Prostate gland (tissue), 2 donors: ENCODE results near the gene ADRM1. TPM values are rescaled to one million over a fixed set of nuclear protein-coding genes. Genes with fewer than 3 reads are reported as not detected.

Experiments used
- DNase-seq: peaks from one replicate; pipeline ENCODE4 v3.0.0-alpha.2; 2019; ENCODE audit warnings: low spot score
- H3K27ac ChIP-seq, 2 donors: fragments of 200-600 bp; sonication (generic); 2 replicates each; pipeline ENCODE4 v1.5.1; 2017 to 2019
- H3K27me3 ChIP-seq: fragments of 200-600 bp; sonication (generic); replicated peaks from 2 replicates; pipeline ENCODE4 v1.5.1; 2019; ENCODE audit not compliant: insufficient read depth
- H3K36me3 ChIP-seq, 2 donors: fragments of 200-600 bp; sonication (generic); 1 replicate in 1 of 2; 2 replicates in 1 of 2; pipeline versions ENCODE4 v1.5.1 to v1.8.1; 2017 to 2019
- H3K4me1 ChIP-seq: fragments of 200-600 bp; sonication (generic); replicated peaks from 2 replicates; pipeline ENCODE4 v1.5.1; 2019
- H3K4me3 ChIP-seq, 2 donors: fragments of 200-600 bp; sonication (generic); 2 replicates each; pipeline ENCODE4 v1.5.1; 2017 to 2019
- H3K9me3 ChIP-seq: fragments of 200-600 bp; sonication (generic); 2 replicates; pipeline ENCODE4 v1.5.1; 2017
- CTCF ChIP-seq, 4 experiments: fragments of 200-600 bp in 2 of 4; fragments of 450-650 bp in 2 of 4; sonication (generic) in 2 of 4; IDR thresholded peaks; 1 replicate in 3 of 4; 2 replicates in 1 of 4; pipeline ENCODE4 v1.5.1; 2016 to 2019; ENCODE audit warnings: antibody characterized with exemption in 4 of 4, mild to moderate bottlenecking in 2 of 4, moderate library complexity in 2 of 4
- POLR2A ChIP-seq: fragments of 450-650 bp; IDR thresholded peaks from one replicate; pipeline ENCODE4 v1.6.1; 2016; ENCODE audit warnings: antibody characterized with exemption, mild to moderate bottlenecking
- POLR2AphosphoS5 ChIP-seq: sonication (generic); formaldehyde crosslinking; IDR thresholded peaks from one replicate; pipeline ENCODE4 v1.6.1; 2017; ENCODE audit warnings: antibody characterized with exemption
- WGBS: methylation state at CpG from one replicate; pipeline ENCODE4 v1.1.5; 2018; 5-methylcytosine and 5-hydroxymethylcytosine counted together
- intact Hi-C: fragments of 100-400 bp; cut with DNase I; formaldehyde crosslinking; loops from one replicate; pipeline ENCODE4 v1.14.2; 2022
- total RNA-seq, 2 donors: library from RNA; depleted of rRNA; stranded (reverse); fragments of >200 nt; gene quantifications; one replicate each; pipeline ENCODE4 v1.1.0, GENCODE V29; 2016

ADRM1 gene
- total RNA-seq, 2 donors from 2014 or later = 149 to 207 TPM

DNA sequence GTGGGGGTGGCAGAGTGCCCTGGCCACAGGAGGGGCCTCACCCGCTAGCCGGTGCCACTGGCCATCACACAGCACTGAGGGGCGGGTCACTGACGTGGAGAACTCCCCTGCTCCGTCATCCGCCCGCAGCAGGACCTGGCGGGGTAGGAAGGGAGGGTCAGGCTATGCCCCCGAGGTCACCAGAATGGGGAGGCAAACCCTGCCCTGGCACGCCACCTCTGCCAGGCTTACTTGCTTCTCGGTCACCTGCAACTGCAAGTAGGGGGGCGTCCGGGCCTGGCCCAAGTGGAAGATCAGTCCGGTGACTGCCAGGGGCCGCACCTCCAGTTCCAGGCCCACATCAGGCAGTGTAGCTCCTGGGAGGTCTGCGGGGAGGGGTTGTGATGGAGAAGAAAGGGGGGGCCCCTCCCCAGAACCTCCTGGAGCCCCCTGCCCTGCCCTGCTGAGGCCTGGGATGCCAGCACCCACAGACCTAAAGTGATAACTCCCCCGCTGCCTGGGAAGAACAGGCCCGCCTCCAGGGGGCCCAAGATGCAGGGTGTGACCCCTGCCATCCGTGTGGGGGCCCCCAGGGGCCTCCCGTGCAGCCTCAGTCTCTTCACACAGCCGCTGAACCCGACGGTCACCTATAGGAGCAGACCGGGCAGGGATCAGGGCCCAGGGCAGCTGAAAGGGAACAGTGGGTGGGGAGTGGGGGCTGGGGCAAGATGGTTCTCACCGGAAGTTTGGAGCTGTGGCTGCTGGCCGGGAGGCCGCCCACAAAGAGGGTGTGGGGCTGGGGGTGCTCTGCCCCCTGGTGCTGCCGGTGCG is 7.4 kb downstream of the ADRM1 start:
- Histone ChIP-seq H3K36me3 (peaks cover 0 to 37% of the 10 kb centered on the region in 2 donors), H3K4me3 (no peak overlapping the region), H3K4me1 (peaks cover 13% of the 10 kb centered on the region), H3K27me3 (no peaks in the 10 kb centered on the region), H3K27ac (no peak overlapping the region), H3K9me3 (no peaks in the 10 kb centered on the region)
- WGBS = 75% methylated on average over 29 of the region's 29 CpGs
- TF ChIP-seq CTCF (IDR thresholded peaks at IDR 0.05) (no peak), POLR2AphosphoS5 (no peak), POLR2A (no peak)
- DNase-seq = no peak
- intact Hi-C loops = loop anchor here (10.0 kb wide), 1 partner anchor 185 kb away; no protein-coding TSS in a partner anchor

DNA sequence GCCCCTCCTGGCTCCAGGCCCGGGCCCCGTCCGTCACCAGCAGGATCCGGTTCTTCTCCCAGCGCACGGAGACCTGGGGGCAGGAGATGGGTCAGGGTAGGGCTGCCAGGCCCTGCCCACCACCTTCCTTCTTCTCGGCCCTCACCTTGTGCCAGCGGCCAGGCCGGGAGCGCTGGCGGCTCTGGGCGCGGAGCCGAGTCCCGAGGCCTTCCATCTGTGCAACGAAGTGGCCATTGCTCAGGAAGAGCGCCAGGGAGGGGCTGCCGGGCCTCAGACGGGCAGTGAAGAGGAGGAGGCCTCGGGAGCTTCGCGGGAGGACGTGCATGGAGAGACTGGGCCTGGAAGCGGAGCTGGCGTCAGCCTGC is 7.9 kb downstream of the ADRM1 start:
- Histone ChIP-seq H3K4me3 (no peak overlapping the region), H3K36me3 (peaks cover 4 to 37% of the 10 kb centered on the region in 2 donors), H3K27ac (no peak overlapping the region), H3K27me3 (no peaks in the 10 kb centered on the region), H3K4me1 (peaks cover 13% of the 10 kb centered on the region), H3K9me3 (no peaks in the 10 kb centered on the region)
- 60% methylated on average over 25 of the region's 25 CpGs for WGBS
- intact Hi-C loops = no loop called here
- DNase-seq = no peak
- TF ChIP-seq CTCF (IDR thresholded peaks at IDR 0.05) = no peak
- no peak for TF ChIP-seq POLR2A
- no peak for TF ChIP-seq POLR2AphosphoS5

DNA sequence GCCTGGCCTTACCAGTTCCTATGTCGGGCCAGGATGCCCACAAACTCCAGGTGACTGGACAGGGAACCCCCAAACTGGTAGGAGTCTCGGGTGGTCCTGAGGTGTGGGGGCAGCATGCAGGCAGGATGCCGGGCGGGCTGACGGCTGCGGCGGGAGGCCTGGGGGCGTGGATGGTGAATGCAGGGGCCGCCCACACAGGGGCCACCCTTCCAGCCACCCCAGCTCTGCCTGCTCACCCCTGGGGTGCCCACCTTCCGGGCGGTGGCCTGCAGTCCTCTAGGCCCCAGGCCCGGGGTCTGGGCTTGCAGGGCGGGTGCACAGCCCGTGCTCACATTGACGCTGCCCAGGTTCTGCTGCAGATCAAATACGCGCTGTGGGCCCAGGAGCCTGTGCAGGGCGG is 8.4 kb downstream of the ADRM1 start:
- intact Hi-C loops = no loop called here

GRCh38 chr20:62311832-62312661 is 9.2 kb downstream of the ADRM1 start:
- Histone ChIP-seq H3K36me3 (peaks cover 16 to 30% of the 10 kb centered on the region in 2 donors), H3K4me1 (peaks cover 13% of the 10 kb centered on the region), H3K4me3 (no peak overlapping the region), H3K9me3 (no peaks in the 10 kb centered on the region), H3K27me3 (no peaks in the 10 kb centered on the region), H3K27ac (no peak overlapping the region)
- intact Hi-C loops = no loop called here
- DNase-seq = no peak
- 89% methylated on average over 60 of the region's 60 CpGs for WGBS
- TF ChIP-seq POLR2AphosphoS5 (no peak), POLR2A (no peak), CTCF (IDR thresholded peaks at IDR 0.05) (no peak)

More for the DNA sequence above, 8.4 kb downstream of the ADRM1 start:
- no peaks in the 10 kb centered on the region for H3K9me3 ChIP-seq
- WGBS = 92% methylated on average over 14 of the region's 18 CpGs
- peaks cover 13% of the 10 kb centered on the region for H3K4me1 ChIP-seq
- H3K27ac ChIP-seq = no peak overlapping the region
- TF ChIP-seq POLR2AphosphoS5 (no peak), CTCF (IDR thresholded peaks at IDR 0.05) (no peak), POLR2A (no peak)
- H3K4me3 ChIP-seq = no peak overlapping the region
- H3K36me3 ChIP-seq = peaks cover 9 to 36% of the 10 kb centered on the region in 2 donors
- no peaks in the 10 kb centered on the region for H3K27me3 ChIP-seq
- DNase-seq = no peak
